ENCODE data around the gene INTS6.

DNA sequence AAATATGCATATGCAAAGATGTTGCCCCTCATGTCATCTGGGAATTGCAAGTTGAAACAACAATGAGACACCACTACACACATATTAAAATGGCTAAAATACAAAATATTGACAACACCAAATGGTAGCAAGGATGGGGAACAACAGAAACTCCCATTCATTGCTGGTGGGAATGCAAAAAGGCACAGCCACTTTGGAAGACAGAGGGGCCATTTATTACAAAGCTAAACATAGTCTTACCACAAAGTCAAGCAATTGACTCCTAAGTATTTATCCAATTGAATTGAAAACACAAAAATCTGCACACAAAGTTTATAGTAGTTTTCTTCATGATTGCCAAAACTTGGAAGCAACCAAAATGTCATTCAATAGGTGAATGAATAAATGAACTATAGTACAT lies 119.4 kb downstream of the INTS6 start:
- TF ChIP-seq, protein P1, sequence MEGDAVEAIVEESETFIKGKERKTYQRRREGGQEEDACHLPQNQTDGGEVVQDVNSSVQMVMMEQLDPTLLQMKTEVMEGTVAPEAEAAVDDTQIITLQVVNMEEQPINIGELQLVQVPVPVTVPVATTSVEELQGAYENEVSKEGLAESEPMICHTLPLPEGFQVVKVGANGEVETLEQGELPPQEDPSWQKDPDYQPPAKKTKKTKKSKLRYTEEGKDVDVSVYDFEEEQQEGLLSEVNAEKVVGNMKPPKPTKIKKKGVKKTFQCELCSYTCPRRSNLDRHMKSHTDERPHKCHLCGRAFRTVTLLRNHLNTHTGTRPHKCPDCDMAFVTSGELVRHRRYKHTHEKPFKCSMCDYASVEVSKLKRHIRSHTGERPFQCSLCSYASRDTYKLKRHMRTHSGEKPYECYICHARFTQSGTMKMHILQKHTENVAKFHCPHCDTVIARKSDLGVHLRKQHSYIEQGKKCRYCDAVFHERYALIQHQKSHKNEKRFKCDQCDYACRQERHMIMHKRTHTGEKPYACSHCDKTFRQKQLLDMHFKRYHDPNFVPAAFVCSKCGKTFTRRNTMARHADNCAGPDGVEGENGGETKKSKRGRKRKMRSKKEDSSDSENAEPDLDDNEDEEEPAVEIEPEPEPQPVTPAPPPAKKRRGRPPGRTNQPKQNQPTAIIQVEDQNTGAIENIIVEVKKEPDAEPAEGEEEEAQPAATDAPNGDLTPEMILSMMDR (IDR thresholded peaks at IDR 0.05) = no peak
- TF ChIP-seq POLR2A (IDR thresholded peaks at IDR 0.05) = no peak
